Measurements from ENCODE around the gene VPS51.
A peak's percentile ranks its signal among the peaks of the same experiment; 100 is the strongest.

Gene VPS51

GRCh38 chr11:65063532-65063931 lies 32.5 kb upstream of the VPS51 start:
- no peak for DNase-seq
- TF ChIP-seq GATA1 (IDR thresholded peaks at IDR 0.05; ENCODE audit: low read depth, low read length) (no peak), POLR2A (IDR thresholded peaks at IDR 0.05; ENCODE audit: low read length) (no peak)

GRCh38 chr11:65064847-65065240 lies 31.2 kb upstream of the VPS51 start:
- TF ChIP-seq POLR2A (IDR thresholded peaks at IDR 0.05; ENCODE audit: low read length) (no peak), GATA1 (IDR thresholded peaks at IDR 0.05; ENCODE audit: low read depth, low read length) (no peak)

GRCh38 chr11:65065851-65066250 lies 30.2 kb upstream of the VPS51 start:
- no peak for TF ChIP-seq GATA1 (IDR thresholded peaks at IDR 0.05; ENCODE audit: low read depth, low read length)
- no peak for TF ChIP-seq POLR2A (IDR thresholded peaks at IDR 0.05; ENCODE audit: low read length)

More at GRCh38 chr11:65064847-65065240, 31.2 kb upstream of the VPS51 start:
- DNase-seq = no peak

GRCh38 chr11:65066315-65066714 lies 29.7 kb upstream of the VPS51 start:
- no peak for TF ChIP-seq POLR2A (IDR thresholded peaks at IDR 0.05; ENCODE audit: low read length)
- no peak for TF ChIP-seq GATA1 (IDR thresholded peaks at IDR 0.05; ENCODE audit: low read depth, low read length)
- no peak for DNase-seq

More at GRCh38 chr11:65065851-65066250, 30.2 kb upstream of the VPS51 start:
- no peak for DNase-seq

- TF ChIP-seq POLR2A (IDR thresholded peaks at IDR 0.05; ENCODE audit: low read length) = no peak
- no peak for DNase-seq
These were observed 29.2 kb upstream of the VPS51 start for GRCh38 chr11:65066805-65067291.

GRCh38 chr11:65067446-65067845 lies 28.6 kb upstream of the VPS51 start:
- TF ChIP-seq GATA1 (IDR thresholded peaks at IDR 0.05; ENCODE audit: low read depth, low read length) (no peak), POLR2A (IDR thresholded peaks at IDR 0.05; ENCODE audit: low read length) (no peak)
- DNase-seq = no peak

- no peak for TF ChIP-seq GATA1 (IDR thresholded peaks at IDR 0.05; ENCODE audit: low read depth, low read length)
- TF ChIP-seq POLR2A (IDR thresholded peaks at IDR 0.05; ENCODE audit: low read length) = no peak
These were observed 26.8 kb upstream of the VPS51 start for GRCh38 chr11:65069217-65069616.

GRCh38 chr11:65071907-65072630 lies 23.9 kb upstream of the VPS51 start:
- no peak for DNase-seq
- no peak for TF ChIP-seq GATA1 (IDR thresholded peaks at IDR 0.05; ENCODE audit: low read depth, low read length)
- no peak for TF ChIP-seq POLR2A (IDR thresholded peaks at IDR 0.05; ENCODE audit: low read length)

More at GRCh38 chr11:65069217-65069616, 26.8 kb upstream of the VPS51 start:
- no peak for DNase-seq

- TF ChIP-seq GATA1 (IDR thresholded peaks at IDR 0.05; ENCODE audit: low read depth, low read length) (no peak), POLR2A (IDR thresholded peaks at IDR 0.05; ENCODE audit: low read length) (no peak)
These were observed 23.4 kb upstream of the VPS51 start for GRCh38 chr11:65072631-65072966.

GRCh38 chr11:65077451-65077850 lies 18.6 kb upstream of the VPS51 start:
- DNase-seq = no peak
- TF ChIP-seq GATA1 (IDR thresholded peaks at IDR 0.05; ENCODE audit: low read depth, low read length) (no peak), POLR2A (IDR thresholded peaks at IDR 0.05; ENCODE audit: low read length) (no peak)

More at GRCh38 chr11:65072631-65072966, 23.4 kb upstream of the VPS51 start:
- DNase-seq = no peak

- TF ChIP-seq POLR2A (IDR thresholded peaks at IDR 0.05; ENCODE audit: low read length) (no peak), GATA1 (IDR thresholded peaks at IDR 0.05; ENCODE audit: low read depth, low read length) (no peak)
- DNase-seq = peak; percentile 60 to 66
These were observed 17.9 kb upstream of the VPS51 start for GRCh38 chr11:65078151-65078550.

- TF ChIP-seq POLR2A (IDR thresholded peaks at IDR 0.05; ENCODE audit: low read length) = no peak
- TF ChIP-seq GATA1 (IDR thresholded peaks at IDR 0.05; ENCODE audit: low read depth, low read length) = no peak
- no peak for DNase-seq
These were observed 17.1 kb upstream of the VPS51 start for GRCh38 chr11:65078786-65079342.

GRCh38 chr11:65083134-65083833 lies 12.7 kb upstream of the VPS51 start:
- peak; percentile 43 to 62 for DNase-seq
- TF ChIP-seq POLR2A (IDR thresholded peaks at IDR 0.05; ENCODE audit: low read length) (no peak), GATA1 (IDR thresholded peaks at IDR 0.05; ENCODE audit: low read depth, low read length) (no peak)

GRCh38 chr11:65083834-65084597 lies 12.0 kb upstream of the VPS51 start, which contains the start of the genes CDCA5 and ZFPL1:
TSS of gene CDCA5 (minus strand) at chr11:65084040. CDS start at chr11:65083978, 62 bp downstream.
TSS of gene ZFPL1 (plus strand) at chr11:65084222. CDS start at chr11:65084699, 477 bp downstream.
- TF ChIP-seq GATA1 (IDR thresholded peaks at IDR 0.05; ENCODE audit: low read depth, low read length) = no peak
- TF ChIP-seq POLR2A (IDR thresholded peaks at IDR 0.05; ENCODE audit: low read length) = peak; percentile 93
- peak; percentile 98 to 99 for DNase-seq
